Hematopoietic multipotent progenitor cell treated with erythropoietin and hydrocortisone succinate and interleukin-3 and kit ligand, for 8 days (in vitro differentiated cells): ENCODE data around the gene SLC24A3.

ENCODE experiments used
- DNase-seq: peaks from one replicate; pipeline ENCODE4 v3.0.0-alpha.2; 2015

Gene SLC24A3

GRCh38 chr20:19274001-19274400, 61.6 kb downstream of the SLC24A3 start:
- no peak for DNase-seq

GRCh38 chr20:19274412-19275015, 62.1 kb downstream of the SLC24A3 start:
- no peak for DNase-seq

GRCh38 chr20:19275038-19275629, 62.7 kb downstream of the SLC24A3 start:
- peak; percentile 84 for DNase-seq

- DNase-seq = peak; percentile 76
Measured at GRCh38 chr20:19275630-19276071, 63.2 kb downstream of the SLC24A3 start.

GRCh38 chr20:19277381-19277780, 64.9 kb downstream of the SLC24A3 start:
- DNase-seq = no peak

GRCh38 chr20:19283490-19284025, 71.1 kb downstream of the SLC24A3 start:
- no peak for DNase-seq

GRCh38 chr20:19284400-19285178, 72.1 kb downstream of the SLC24A3 start:
- DNase-seq = no peak

- DNase-seq = no peak
Measured at GRCh38 chr20:19285436-19285835, 73.0 kb downstream of the SLC24A3 start.

- no peak for DNase-seq
Measured at GRCh38 chr20:19288061-19288460, 75.6 kb downstream of the SLC24A3 start.

- DNase-seq = no peak
Measured at GRCh38 chr20:19288636-19289035, 76.2 kb downstream of the SLC24A3 start.

GRCh38 chr20:19289451-19289850, 77.0 kb downstream of the SLC24A3 start:
- DNase-seq = no peak

- DNase-seq = no peak
Measured at GRCh38 chr20:19291024-19291817, 78.8 kb downstream of the SLC24A3 start.

GRCh38 chr20:19291818-19292132, 79.3 kb downstream of the SLC24A3 start:
- no peak for DNase-seq

GRCh38 chr20:19292254-19292653, 79.8 kb downstream of the SLC24A3 start:
- no peak for DNase-seq

- no peak for DNase-seq
Measured at GRCh38 chr20:19295076-19295475, 82.6 kb downstream of the SLC24A3 start.

- DNase-seq = no peak
Measured at GRCh38 chr20:19298652-19299051, 86.2 kb downstream of the SLC24A3 start.

GRCh38 chr20:19300395-19300794, 88.0 kb downstream of the SLC24A3 start:
- no peak for DNase-seq

GRCh38 chr20:19301142-19301541, 88.7 kb downstream of the SLC24A3 start:
- DNase-seq = no peak

GRCh38 chr20:19301843-19302242, 89.4 kb downstream of the SLC24A3 start:
- DNase-seq = no peak

GRCh38 chr20:19302714-19303113, 90.3 kb downstream of the SLC24A3 start:
- DNase-seq = no peak

GRCh38 chr20:19304389-19304788, 91.9 kb downstream of the SLC24A3 start:
- DNase-seq = no peak

GRCh38 chr20:19304886-19305415, 92.5 kb downstream of the SLC24A3 start:
- no peak for DNase-seq

- DNase-seq = peak; percentile 15
Measured at GRCh38 chr20:19308146-19308545, 95.7 kb downstream of the SLC24A3 start.
